ENCODE measurements around the gene CTDNEP1.

The CTDNEP1 gene

DNA sequence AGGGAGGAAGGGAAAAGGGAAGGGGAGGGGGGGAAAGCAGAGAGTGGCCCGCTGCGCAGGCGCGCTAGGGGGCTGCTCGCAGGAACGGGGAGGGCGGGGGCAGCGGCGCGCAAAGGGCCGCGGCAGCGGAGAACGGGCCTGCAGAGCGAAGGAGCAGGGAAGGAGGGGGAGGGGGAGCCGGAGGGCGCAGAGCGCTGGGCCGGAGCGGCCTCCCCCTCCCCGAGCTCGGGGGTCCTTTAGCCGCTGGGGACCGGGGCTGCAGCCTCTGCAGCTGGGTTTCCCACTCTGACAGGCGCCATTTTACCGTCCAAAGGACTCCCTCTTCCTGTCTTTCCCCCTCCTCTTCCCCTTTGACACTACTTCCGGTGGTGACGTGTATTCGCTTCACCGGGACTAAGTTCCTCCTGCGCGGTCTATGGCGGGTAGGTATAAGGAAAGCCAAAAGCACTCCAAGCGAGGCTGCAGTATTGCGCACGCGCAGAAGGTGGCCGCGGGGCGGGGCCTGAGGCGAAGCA, at the start of gene CTDNEP1:
Gene CTDNEP1, minus strand, starts transcription at position 74 of the 515 bp plus-strand sequence. CDS start 438 bp downstream, outside the sequence.
- DNase-seq (ENCODE audit: low read depth), result peak; percentile 98

GRCh38 chr17:7296189-7296861, 44.8 kb upstream of the CTDNEP1 start:
- DNase-seq (ENCODE audit: low read depth), result peak; percentile 51

- DNase-seq (ENCODE audit: low read depth), result no peak
Observed at GRCh38 chr17:7295230-7296180, 44.0 kb upstream of the CTDNEP1 start.

DNA sequence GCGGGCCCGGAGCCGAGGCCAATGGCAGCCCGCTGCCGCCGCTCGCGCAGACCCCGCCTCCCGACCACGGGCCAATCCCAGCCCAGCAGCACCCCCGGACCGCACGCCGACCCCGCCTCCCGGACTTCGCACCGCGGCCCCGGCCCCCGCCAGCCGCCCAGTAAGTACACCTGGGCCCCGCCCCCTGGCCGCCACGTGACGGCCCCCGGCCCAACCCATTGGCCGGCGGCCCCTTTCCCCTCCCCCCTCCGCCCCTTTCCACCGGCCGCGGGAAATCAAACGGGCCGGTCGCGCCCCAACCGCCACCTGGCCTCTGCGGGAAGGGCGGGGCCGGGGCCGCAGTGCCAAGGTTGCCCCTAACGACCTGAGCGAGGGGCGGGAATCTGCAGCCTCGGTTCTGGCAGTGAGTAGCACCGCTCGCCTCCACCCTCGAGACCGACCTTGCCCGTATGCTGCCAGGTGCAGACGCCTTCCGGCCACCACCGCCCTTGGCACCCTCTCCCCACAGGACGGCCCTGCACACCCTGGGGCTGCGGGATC, 43.1 kb upstream of the CTDNEP1 start, which contains the start of gene YBX2:
Gene YBX2, minus strand, starts transcription at position 26 of the 540 bp plus-strand sequence. CDS start 139 bp downstream, outside the sequence.
- peak; percentile 66 for DNase-seq (ENCODE audit: low read depth)

DNA sequence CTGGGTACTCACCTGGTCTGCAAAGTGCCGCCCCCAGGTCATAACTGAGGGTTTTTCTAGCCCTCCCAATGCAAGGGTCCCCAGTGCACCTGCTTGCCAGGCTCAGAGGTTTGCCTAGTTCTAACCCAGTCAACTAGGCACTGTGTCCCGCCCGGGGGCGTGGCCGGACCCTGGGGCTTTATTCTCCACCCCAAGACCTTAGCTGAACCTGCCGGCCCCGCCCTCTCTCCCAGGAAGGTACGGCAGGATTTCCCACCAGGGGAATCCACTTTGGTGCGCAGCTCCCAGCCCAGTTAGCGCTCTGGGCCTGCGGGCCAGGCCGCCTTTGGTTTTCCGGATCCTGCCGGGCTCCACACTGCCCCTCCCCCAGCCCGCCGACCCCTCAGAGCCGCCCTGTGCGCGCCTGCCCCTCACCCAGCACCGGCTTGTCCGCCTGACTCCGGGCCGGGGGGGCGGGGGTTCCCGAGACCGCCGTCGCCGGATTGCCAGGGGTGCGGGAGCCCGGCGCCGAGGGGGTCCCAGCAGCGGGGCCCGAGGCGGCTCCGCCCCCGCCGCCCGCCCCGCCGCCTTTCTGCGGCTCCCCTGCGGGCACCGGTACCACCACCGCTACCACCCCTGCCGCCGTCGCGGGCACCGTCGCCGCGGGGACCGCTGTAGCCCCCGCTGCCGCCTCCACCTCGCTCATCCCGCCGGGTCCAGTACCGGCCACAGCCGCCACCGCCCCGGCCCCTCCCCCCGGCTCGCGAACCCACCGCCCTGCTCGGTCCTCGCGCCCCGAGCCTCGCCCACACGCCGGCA, 42.5 kb upstream of the CTDNEP1 start:
- no peak for DNase-seq (ENCODE audit: low read depth)

DNA sequence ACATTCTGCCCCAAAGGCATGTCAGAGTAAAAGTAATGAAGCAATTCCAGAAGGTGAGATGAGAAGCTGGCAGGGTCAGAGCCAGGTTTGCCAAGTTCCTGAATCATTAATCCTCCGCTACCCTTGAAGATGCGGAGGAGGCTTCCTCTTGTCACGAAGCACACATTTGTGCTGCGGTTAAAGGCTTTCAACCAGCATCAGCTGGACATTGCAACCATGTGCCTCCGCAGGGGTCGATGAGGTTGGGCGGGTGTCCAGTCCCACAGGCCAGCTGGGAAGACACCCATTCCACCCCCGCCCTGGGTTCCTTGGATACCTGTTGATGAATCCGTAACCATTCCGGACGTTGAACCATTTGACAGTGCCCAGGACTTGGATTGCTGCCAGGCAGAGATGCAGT, 41.6 kb upstream of the CTDNEP1 start:
- no peak for DNase-seq (ENCODE audit: low read depth)

- no peak for DNase-seq (ENCODE audit: low read depth)
Observed at GRCh38 chr17:7292729-7293128, 41.2 kb upstream of the CTDNEP1 start.

DNA sequence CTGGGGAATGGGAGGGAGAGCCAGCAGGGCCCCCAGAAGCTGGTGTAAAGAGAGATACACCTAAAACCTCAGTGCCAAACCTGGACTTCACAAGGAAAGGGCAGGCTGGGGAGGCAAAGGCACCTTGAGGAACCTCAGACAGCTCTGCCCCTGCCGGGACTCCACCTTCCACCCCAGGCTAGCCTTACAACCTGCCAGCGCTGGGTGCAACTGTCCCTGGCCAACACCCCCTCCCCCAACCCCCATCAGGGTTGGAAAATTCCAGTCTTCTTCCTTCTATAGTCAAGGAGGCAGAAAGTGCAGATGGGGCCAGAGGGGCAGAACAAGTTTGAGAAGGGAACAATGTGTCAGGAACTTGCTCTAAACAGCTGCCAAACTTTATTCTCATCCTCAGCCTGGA, 40.7 kb upstream of the CTDNEP1 start:
- no peak for DNase-seq (ENCODE audit: low read depth)

DNA sequence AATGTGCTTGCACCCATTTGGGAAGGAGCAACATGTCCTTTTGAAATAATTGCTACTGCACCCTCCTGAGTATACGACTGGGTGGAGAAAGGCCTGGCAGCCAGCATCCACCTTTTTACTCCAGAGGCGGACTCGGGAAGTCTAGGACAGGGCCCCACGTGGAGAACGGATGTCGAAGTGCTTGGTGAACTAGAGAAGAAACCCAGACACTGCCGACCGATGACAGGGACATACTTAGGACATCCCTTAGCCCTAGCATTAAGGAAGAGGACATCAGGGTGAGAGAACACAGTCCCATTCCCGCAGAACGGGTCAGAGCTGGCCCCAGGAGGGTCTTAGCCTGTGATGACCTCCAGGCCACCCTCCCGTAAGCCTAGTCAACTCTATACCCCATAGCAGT, 39.2 kb upstream of the CTDNEP1 start:
- DNase-seq (ENCODE audit: low read depth), result no peak

DNA sequence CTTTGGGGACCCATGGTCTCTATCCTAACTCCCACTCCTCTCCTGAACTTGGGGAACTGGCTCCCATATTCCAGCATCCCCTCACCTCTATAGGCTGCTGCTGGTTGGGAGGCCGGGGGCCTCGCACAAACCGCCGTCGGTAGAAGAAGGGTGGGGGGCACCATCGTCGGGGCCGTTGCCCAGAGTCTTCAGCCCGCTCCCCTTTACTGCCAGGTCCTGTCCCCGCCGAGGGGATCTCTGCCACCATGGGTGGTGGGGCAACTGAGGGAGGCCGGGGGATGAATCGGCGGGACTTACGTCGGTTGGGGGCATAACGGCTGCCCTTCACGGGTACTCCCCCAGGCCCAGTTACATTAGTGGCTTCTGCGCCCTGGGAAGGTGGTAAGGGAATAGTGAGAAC, 38.6 kb upstream of the CTDNEP1 start:
- no peak for DNase-seq (ENCODE audit: low read depth)

DNA sequence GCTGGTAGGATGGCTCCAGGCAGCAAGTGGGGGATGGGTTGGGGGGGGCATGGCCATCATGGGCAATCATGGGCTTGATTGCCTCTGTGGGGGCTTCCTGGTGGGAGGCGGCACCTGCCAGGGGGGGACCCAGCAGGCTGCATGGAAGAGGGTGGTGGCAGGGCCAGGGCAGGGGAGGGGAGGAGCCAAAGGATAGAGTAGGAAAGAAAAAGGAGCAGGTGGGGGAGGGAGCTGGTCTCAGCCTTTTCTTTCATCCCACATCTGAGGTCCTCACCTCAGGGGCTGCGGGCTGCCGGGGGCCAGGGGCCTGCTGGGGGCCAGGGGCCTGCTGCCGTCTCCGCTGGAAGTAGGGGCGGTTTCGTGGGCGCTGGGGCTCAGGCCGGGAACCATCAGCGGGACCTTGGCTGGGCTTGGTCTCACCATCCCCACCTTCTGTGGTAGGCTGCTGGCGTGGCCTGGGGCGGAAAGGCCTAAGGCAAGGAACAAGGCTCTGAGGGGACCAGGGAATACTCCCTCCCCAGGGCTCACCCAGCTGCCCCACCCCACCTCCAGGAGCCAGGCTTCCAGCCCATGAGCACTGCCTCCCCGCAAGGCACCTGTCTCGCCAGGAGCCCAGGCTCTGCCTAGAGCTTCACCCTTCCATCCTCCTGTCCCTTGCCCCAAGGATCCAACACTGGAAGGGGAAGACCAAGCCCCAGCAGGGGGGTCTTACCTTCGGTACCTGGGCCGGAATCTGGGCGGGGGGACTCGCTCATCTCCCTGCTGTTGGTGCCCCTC, 37.9 kb upstream of the CTDNEP1 start:
- no peak for DNase-seq (ENCODE audit: low read depth)

GRCh38 chr17:7285679-7286078, 34.1 kb upstream of the CTDNEP1 start:
- no peak for DNase-seq (ENCODE audit: low read depth)

DNA sequence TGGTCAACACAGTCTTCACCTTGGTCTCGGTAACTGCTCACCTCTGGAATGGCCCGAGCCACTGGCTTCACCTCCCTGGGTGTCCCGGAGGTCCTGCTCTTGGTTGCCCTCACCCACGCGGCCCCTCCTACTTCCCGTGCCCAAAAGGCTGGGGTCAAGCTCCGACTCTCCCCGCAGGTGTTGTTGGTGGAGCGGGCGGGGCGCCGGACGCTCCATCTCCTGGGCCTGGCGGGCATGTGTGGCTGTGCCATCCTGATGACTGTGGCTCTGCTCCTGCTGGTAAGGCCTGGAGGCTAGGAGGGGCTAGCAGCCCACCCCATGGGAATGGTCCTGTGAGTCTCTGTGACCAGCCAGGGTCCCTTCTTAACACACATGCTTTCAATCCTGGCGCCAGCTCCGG, 33.4 kb upstream of the CTDNEP1 start:
- DNase-seq (ENCODE audit: low read depth), result no peak

GRCh38 chr17:7283471-7284216, 32.1 kb upstream of the CTDNEP1 start:
- no peak for DNase-seq (ENCODE audit: low read depth)

GRCh38 chr17:7282752-7283321, 31.3 kb upstream of the CTDNEP1 start:
- DNase-seq (ENCODE audit: low read depth), result no peak

DNA sequence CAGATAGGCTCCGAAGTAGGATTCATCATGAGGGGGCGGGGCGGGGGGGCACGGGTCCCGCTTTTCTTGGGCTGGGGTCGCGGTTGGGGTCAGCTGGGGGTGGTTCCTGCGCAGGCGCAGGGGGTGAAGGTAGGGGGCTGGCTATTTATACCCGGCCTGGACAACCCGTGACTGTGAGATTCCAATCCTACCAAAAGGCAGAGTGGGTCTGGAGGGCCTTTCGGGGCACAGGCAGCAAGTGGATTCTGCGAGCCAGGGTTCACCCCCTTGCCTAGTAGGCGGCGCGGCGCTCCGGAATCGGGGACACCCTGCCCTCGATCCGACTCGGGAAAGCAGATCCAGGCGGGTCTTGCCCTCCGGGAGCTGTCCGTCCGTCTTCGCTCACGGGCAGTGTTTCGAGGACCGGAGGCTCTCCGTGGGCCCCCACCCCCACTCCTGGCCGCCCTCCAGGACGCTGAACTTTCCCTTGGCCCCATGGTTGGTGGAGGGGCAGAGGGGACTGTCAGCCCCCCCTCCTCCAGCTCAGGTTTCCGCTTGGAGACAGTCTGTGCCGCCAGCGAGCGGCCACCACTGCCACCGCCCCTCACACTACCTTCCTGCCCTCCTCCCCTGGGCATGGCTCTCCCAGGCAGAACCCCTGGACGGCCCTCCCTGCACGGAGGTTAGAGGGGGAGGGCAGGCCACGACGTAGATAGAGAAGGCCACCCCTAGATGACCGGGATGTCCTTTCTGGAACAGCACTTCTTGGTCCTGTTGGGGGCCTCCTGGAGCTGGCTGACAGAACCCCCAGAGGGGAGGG, 30.6 kb upstream of the CTDNEP1 start:
- no peak for DNase-seq (ENCODE audit: low read depth)

GRCh38 chr17:7281074-7281952, 29.8 kb upstream of the CTDNEP1 start, which contains the start of gene SLC2A4:
Gene SLC2A4 (plus strand): TSS chr17:7281718. CDS start chr17:7281935, 217 bp downstream.
- DNase-seq (ENCODE audit: low read depth), result peak; percentile 87
